ENCODE results near the gene CUL3.
"Not testable (repeated sequence)": the region's sequence is repeated elsewhere in the genome, so short reads cannot be mapped to it uniquely, and the experiment has no call there.

Gene CUL3

GRCh38 chr2:224506494-224506893 is 78.7 kb downstream of the CUL3 start:
- no peak overlapping the region for H3K4me2 ChIP-seq
- no peaks in the 10 kb centered on the region for H3K27me3 ChIP-seq (ENCODE audit: insufficient read depth, low read depth)
- H3K4me1 ChIP-seq (ENCODE audit: low read depth, poor library complexity, severe bottlenecking), result no peaks in the 10 kb centered on the region
- no peaks in the 10 kb centered on the region for H4K20me1 ChIP-seq (ENCODE audit: insufficient read depth)
- H3K9ac ChIP-seq, result no peak overlapping the region
- no peak overlapping the region for H3K4me3 ChIP-seq (IDR thresholded peaks at IDR 0.05; ENCODE audit: insufficient read depth, low read depth, low read length)
- no peak overlapping the region for H2AFZ ChIP-seq (ENCODE audit: low read depth)
- H3K79me2 ChIP-seq (ENCODE audit: insufficient read depth, low read depth), result no peaks in the 10 kb centered on the region; the same call in 1 of the 2 replicates
- TF ChIP-seq, protein P1, sequence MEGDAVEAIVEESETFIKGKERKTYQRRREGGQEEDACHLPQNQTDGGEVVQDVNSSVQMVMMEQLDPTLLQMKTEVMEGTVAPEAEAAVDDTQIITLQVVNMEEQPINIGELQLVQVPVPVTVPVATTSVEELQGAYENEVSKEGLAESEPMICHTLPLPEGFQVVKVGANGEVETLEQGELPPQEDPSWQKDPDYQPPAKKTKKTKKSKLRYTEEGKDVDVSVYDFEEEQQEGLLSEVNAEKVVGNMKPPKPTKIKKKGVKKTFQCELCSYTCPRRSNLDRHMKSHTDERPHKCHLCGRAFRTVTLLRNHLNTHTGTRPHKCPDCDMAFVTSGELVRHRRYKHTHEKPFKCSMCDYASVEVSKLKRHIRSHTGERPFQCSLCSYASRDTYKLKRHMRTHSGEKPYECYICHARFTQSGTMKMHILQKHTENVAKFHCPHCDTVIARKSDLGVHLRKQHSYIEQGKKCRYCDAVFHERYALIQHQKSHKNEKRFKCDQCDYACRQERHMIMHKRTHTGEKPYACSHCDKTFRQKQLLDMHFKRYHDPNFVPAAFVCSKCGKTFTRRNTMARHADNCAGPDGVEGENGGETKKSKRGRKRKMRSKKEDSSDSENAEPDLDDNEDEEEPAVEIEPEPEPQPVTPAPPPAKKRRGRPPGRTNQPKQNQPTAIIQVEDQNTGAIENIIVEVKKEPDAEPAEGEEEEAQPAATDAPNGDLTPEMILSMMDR (conservative IDR thresholded peaks at IDR 0.05; ENCODE audit: low read depth, low read length), result no peak
- H3K27ac ChIP-seq, result no peak overlapping the region
- H3K36me3 ChIP-seq (ENCODE audit: insufficient read depth), result no peaks in the 10 kb centered on the region; the same call in 1 of the 2 replicates

DNA sequence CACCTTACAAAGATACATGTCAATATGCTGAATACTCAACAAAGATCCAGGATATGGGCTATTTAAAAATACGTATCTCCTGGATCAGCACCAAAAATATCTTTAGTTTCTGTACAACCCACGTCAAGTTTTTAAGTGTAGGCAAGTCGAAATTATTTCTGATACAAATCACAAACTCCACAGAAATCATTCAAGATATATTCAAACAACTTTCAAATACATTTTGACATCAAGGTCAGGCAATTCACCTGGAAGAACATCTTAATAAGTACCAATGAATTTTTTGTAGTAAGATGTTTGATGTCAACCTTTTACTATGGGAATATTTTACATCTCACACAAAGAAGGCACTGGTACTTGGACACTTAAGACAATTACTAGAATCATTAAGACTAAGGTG is 86.2 kb downstream of the CUL3 start:
- no peaks in the 10 kb centered on the region for H4K20me1 ChIP-seq (ENCODE audit: insufficient read depth)
- H3K36me3 ChIP-seq (ENCODE audit: insufficient read depth), result no peaks in the 10 kb centered on the region
- TF ChIP-seq, protein P1 (conservative IDR thresholded peaks at IDR 0.05; ENCODE audit: low read depth, low read length), result no peak
- H3K27me3 ChIP-seq (ENCODE audit: insufficient read depth, low read depth), result no peaks in the 10 kb centered on the region
- no peaks in the 10 kb centered on the region for H3K79me2 ChIP-seq (ENCODE audit: insufficient read depth, low read depth)
- H3K4me2 ChIP-seq, result no peak overlapping the region
- no peak overlapping the region for H3K9ac ChIP-seq
- no peak overlapping the region for H2AFZ ChIP-seq (ENCODE audit: low read depth)
- H3K27ac ChIP-seq, result no peak overlapping the region
- no peaks in the 10 kb centered on the region for H3K4me1 ChIP-seq (ENCODE audit: low read depth, poor library complexity, severe bottlenecking)
- no peak overlapping the region for H3K4me3 ChIP-seq (IDR thresholded peaks at IDR 0.05; ENCODE audit: insufficient read depth, low read depth, low read length)

DNA sequence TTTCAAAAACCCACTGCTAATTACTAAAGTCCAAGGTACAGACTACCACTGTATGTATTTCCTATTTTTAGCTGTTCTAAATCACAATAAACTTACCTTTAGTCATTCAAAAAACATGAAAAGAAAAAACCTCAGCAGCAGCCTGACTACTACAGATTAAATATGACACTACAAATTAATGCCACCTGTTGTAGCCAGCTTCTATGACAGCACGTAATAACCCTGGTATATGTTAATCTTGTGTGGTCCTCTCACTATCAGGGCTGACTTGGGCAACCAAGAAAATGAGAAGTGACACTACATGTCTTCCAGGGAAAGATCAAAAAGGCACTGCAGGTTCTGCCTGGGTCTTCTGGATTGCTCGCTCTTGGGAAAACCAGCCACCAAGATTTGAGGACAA is 92.6 kb downstream of the CUL3 start:
- Histone ChIP-seq H3K36me3 (ENCODE audit: insufficient read depth) (no peaks in the 10 kb centered on the region), H3K9ac (no peak overlapping the region), H3K4me1 (ENCODE audit: low read depth, poor library complexity, severe bottlenecking) (no peaks in the 10 kb centered on the region), H3K79me2 (ENCODE audit: insufficient read depth, low read depth) (0 out of 2 replicates have a peak, but pooled peaks cover 4% of the 10 kb centered on the region), H2AFZ (ENCODE audit: low read depth) (no peak overlapping the region), H4K20me1 (ENCODE audit: insufficient read depth) (no peaks in the 10 kb centered on the region), H3K27me3 (ENCODE audit: insufficient read depth, low read depth) (no peaks in the 10 kb centered on the region), H3K4me3 (IDR thresholded peaks at IDR 0.05; ENCODE audit: insufficient read depth, low read depth, low read length) (no peak overlapping the region), H3K4me2 (no peak overlapping the region), H3K27ac (no peak overlapping the region)
- TF ChIP-seq, protein P1 (conservative IDR thresholded peaks at IDR 0.05; ENCODE audit: low read depth, low read length), result no peak

- peaks cover 17% of the 10 kb centered on the region for H3K4me1 ChIP-seq (ENCODE audit: low read depth, poor library complexity, severe bottlenecking)
- H3K4me3 ChIP-seq (IDR thresholded peaks at IDR 0.05; ENCODE audit: insufficient read depth, low read depth, low read length); H4K20me1 ChIP-seq (ENCODE audit: insufficient read depth); H2AFZ ChIP-seq (ENCODE audit: low read depth); H3K36me3 ChIP-seq (ENCODE audit: insufficient read depth); H3K79me2 ChIP-seq (ENCODE audit: insufficient read depth, low read depth); H3K9ac ChIP-seq; H3K27me3 ChIP-seq (ENCODE audit: insufficient read depth, low read depth); H3K4me2 ChIP-seq; H3K27ac ChIP-seq: not testable (repeated sequence)
Measured at GRCh38 chr2:224487940-224488339, 97.2 kb downstream of the CUL3 start.

DNA sequence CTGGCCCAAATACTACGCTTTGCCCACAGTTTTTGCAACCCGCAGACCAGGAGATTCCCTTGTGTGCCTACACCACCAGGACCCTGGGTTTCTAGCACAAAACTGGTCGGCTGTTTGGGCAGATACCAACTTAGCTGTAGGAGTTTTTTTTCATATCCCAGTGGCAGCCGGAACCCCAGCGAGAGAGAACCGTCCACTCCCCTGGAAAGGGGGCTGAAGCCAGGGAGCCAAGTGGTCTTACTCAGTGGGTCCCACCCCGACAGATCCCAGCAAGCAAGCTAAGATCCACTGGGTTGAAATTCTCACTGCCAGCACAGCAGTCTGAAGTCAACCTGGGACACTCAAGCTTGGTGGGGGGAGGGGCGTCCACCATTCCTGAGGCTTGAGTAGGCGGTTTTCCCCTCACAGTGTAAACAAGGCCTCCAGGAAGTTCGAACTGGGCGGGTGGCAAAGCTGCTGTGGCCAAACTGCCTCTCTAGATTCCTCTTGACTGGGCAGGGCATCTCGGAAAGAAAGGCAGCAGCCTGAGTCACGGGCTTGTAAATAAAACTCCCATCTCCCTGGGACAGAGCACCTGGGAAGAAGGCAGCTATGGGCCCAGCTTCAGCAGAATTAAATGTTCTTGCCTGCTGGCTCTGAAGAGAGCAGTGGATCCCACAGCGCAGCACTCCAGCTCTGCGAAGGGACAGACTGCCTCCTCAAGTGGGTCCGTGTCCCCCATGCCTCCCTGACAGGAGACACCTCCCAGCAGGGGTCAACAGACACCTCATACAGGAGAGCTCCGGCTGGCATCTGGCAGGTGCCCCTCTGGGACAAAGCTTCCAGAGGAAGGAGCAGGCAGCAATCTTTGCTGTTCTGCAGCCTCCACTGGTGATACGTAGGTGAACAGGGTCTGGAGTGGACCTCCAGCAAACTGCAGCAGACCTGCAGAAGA is 99.8 kb downstream of the CUL3 start:
- H3K79me2 ChIP-seq (ENCODE audit: insufficient read depth, low read depth); H4K20me1 ChIP-seq (ENCODE audit: insufficient read depth); H3K27ac ChIP-seq; H3K36me3 ChIP-seq (ENCODE audit: insufficient read depth); H2AFZ ChIP-seq (ENCODE audit: low read depth); H3K4me3 ChIP-seq (IDR thresholded peaks at IDR 0.05; ENCODE audit: insufficient read depth, low read depth, low read length); H3K27me3 ChIP-seq (ENCODE audit: insufficient read depth, low read depth); H3K4me2 ChIP-seq; H3K9ac ChIP-seq: not testable (repeated sequence)
- peaks cover 18% of the 10 kb centered on the region for H3K4me1 ChIP-seq (ENCODE audit: low read depth, poor library complexity, severe bottlenecking)
